PC-9 (cell line): ENCODE data around the gene SF3B5.

ENCODE experiments used
- EZH2 ChIP-seq: fragments of 200-600 bp; sonication (generic); IDR thresholded peaks from 2 replicates; pipeline ENCODE4 v1.8.0; 2017; ENCODE audit warnings: antibody characterized with exemption, low read depth
- TF ChIP-seq, protein P1 (sequence below): fragments of 200-600 bp; sonication (generic); conservative IDR thresholded peaks from 2 replicates; pipeline ENCODE4 v1.6.1; 2017; ENCODE audit warnings: mixed run types, antibody characterized with exemption, mild to moderate bottlenecking, moderate library complexity

DNA sequence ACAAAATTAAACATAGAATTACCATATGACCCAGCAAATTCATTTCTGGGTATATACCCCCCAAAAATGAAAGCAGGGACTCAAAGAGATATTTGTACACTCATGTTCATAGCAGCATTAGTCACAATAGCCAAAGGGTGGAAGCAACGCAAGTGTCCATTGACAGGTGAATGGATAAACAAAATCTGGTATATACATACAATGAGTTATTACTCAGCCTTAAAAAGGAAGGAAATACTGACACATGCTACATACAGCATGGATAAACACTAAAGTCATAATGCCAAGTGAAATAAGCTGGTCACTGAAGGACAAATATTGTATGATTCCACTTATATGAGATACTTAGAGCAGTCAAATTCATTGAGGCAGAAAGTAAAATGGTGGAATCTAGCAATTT lies 49.6 kb upstream of the SF3B5 start:
- TF ChIP-seq, protein P1, sequence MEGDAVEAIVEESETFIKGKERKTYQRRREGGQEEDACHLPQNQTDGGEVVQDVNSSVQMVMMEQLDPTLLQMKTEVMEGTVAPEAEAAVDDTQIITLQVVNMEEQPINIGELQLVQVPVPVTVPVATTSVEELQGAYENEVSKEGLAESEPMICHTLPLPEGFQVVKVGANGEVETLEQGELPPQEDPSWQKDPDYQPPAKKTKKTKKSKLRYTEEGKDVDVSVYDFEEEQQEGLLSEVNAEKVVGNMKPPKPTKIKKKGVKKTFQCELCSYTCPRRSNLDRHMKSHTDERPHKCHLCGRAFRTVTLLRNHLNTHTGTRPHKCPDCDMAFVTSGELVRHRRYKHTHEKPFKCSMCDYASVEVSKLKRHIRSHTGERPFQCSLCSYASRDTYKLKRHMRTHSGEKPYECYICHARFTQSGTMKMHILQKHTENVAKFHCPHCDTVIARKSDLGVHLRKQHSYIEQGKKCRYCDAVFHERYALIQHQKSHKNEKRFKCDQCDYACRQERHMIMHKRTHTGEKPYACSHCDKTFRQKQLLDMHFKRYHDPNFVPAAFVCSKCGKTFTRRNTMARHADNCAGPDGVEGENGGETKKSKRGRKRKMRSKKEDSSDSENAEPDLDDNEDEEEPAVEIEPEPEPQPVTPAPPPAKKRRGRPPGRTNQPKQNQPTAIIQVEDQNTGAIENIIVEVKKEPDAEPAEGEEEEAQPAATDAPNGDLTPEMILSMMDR, result no peak
- no peak for TF ChIP-seq EZH2
